ENCODE results near the gene HINFP.
A peak's percentile ranks its signal among the peaks of the same experiment; 100 is the strongest.
"Not testable (repeated sequence)": the region's sequence is repeated elsewhere in the genome, so short reads cannot be mapped to it uniquely, and the experiment has no call there.

HINFP gene

DNA sequence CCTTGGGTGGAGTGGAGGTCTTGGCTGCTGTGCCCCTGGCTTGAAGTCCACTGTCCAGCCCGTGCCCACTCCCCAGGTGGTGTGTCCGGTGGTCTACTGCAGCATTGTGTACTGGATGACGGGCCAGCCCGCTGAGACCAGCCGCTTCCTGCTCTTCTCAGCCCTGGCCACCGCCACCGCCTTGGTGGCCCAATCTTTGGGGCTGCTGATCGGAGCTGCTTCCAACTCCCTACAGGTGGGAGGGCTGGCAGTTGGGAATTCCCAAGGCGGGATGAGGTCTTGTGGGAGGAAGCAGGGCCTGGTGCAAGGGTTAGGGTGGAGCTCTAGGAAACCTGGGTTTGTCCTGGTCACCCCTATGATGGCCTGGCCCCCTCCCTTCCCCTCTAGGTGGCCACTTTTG lies 38.8 kb downstream of the HINFP start:
- no peak for DNase-seq (ENCODE audit: low read depth)
- H3K4me3 ChIP-seq (ENCODE audit: low read depth, low read length) = no peak overlapping the region
- TF ChIP-seq, protein P1, sequence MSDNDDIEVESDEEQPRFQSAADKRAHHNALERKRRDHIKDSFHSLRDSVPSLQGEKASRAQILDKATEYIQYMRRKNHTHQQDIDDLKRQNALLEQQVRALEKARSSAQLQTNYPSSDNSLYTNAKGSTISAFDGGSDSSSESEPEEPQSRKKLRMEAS (IDR thresholded peaks at IDR 0.05; ENCODE audit: low read depth, low read length) = no peak
- no peak for TF ChIP-seq MYC (IDR thresholded peaks at IDR 0.05; ENCODE audit: low read depth, low read length)
- TF ChIP-seq POLR2A (IDR thresholded peaks at IDR 0.05; ENCODE audit: extremely low read depth, insufficient read length) = no peak
- TF ChIP-seq, protein P2, sequence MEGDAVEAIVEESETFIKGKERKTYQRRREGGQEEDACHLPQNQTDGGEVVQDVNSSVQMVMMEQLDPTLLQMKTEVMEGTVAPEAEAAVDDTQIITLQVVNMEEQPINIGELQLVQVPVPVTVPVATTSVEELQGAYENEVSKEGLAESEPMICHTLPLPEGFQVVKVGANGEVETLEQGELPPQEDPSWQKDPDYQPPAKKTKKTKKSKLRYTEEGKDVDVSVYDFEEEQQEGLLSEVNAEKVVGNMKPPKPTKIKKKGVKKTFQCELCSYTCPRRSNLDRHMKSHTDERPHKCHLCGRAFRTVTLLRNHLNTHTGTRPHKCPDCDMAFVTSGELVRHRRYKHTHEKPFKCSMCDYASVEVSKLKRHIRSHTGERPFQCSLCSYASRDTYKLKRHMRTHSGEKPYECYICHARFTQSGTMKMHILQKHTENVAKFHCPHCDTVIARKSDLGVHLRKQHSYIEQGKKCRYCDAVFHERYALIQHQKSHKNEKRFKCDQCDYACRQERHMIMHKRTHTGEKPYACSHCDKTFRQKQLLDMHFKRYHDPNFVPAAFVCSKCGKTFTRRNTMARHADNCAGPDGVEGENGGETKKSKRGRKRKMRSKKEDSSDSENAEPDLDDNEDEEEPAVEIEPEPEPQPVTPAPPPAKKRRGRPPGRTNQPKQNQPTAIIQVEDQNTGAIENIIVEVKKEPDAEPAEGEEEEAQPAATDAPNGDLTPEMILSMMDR (IDR thresholded peaks at IDR 0.05; ENCODE audit: low read depth, low read length) = no peak

GRCh38 chr11:119161871-119162270 lies 40.5 kb downstream of the HINFP start:
- no peak for DNase-seq (ENCODE audit: low read depth)
- H3K4me3 ChIP-seq (ENCODE audit: low read depth, low read length) = no peak overlapping the region
- TF ChIP-seq, protein P2 (IDR thresholded peaks at IDR 0.05; ENCODE audit: low read depth, low read length) = no peak
- TF ChIP-seq, protein P1 (IDR thresholded peaks at IDR 0.05; ENCODE audit: low read depth, low read length) = no peak

DNA sequence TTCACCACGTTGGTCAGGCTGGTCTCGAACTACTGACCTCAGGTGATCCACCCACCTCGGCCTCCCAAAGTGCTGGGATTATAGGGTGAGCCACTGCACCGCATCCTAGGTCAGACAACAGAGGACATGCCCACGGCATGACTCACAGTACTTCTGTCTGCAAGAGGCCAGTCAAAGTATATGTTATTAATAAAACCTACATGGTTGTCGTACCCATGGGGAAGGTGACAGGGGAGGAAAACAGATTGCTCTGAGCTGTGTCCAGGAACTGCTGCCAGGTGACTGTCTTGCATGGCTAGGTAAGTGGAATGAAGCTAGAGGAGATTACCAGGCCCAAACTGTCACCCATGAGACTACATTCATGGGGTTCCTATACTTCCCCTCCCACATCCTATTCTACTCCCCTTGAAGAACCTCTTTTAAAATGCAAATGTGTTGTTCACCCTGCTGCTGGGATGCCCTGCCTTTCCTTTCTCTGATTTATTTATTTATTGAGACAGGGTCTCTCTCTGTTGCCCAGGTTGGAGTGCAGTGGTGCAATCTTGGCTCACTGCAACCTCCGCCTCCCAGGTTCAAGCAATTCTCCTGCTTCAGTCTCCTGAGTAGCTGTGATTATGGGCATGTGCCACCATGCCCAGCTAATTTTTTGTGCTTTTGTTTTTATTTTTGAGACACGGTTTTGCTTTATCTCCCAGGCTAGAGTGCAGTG lies 45.1 kb downstream of the HINFP start:
- TF ChIP-seq, protein P2 (IDR thresholded peaks at IDR 0.05; ENCODE audit: low read depth, low read length) = no peak
- TF ChIP-seq MYC (IDR thresholded peaks at IDR 0.05; ENCODE audit: low read depth, low read length) (no peak), POLR2A (IDR thresholded peaks at IDR 0.05; ENCODE audit: extremely low read depth, insufficient read length) (no peak)
- TF ChIP-seq, protein P1 (IDR thresholded peaks at IDR 0.05; ENCODE audit: low read depth, low read length) = no peak
- DNase-seq (ENCODE audit: low read depth) = peak; percentile 49

GRCh38 chr11:119167077-119167458 lies 45.7 kb downstream of the HINFP start:
- not testable (repeated sequence) for DNase-seq (ENCODE audit: low read depth); H3K4me3 ChIP-seq (ENCODE audit: low read depth, low read length)

More for the DNA sequence above, 45.1 kb downstream of the HINFP start:
- H3K4me3 ChIP-seq (ENCODE audit: low read depth, low read length) = no peak overlapping the region

GRCh38 chr11:119167933-119168332 lies 46.6 kb downstream of the HINFP start:
- no peak for TF ChIP-seq MYC (IDR thresholded peaks at IDR 0.05; ENCODE audit: low read depth, low read length)
- TF ChIP-seq, protein P2 (IDR thresholded peaks at IDR 0.05; ENCODE audit: low read depth, low read length) = no peak
- TF ChIP-seq POLR2A (IDR thresholded peaks at IDR 0.05; ENCODE audit: extremely low read depth, insufficient read length) = no peak
- no peak for DNase-seq (ENCODE audit: low read depth)
- no peak overlapping the region for H3K4me3 ChIP-seq (ENCODE audit: low read depth, low read length)

DNA sequence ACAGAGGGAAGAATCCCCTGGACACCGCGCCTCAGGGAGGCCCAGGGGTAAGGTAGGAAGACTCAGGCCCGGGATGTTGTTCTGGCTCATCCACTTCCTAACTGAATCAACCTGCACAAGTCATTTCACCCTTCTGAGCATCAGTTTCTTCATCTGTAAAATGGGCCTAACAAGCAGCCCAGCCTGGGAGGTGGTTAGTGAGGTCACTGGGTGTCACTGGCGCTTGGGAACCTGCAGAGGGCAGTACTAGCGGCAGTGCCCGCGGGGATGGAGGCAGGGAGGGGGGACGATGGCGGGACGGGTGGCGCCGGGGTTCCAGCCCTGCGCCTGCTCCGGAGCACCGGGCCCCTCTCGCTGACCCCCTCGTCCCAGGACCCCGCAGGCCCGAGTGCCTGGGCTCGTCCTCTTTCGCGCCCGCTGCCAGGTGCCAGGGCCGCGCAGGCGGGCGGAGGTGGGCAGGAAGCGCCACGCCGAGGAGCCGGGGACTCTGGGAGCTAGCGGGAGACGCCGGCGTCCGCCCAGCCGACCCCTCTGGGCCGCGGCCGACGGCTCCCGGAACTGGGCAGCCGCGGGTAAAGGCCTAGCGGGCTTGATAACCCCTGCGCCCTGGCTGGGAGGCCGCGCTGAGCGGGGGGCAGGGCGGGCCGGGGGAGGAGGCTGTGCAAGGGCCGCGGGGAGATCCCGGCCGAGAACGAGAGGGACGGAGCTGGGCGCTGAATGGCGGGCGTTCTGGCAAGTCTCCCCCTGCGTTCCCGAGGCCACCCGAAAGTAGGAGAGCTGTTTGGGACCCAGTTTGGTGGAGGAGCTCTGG lies 47.3 kb downstream of the HINFP start, which contains the start of gene NLRX1:
TSS of gene NLRX1 (plus strand) at position 255 of the 811 bp plus-strand sequence. CDS start 2,679 bp downstream, outside the sequence.
- peak; percentile 92 for DNase-seq (ENCODE audit: low read depth)
- H3K4me3 ChIP-seq (ENCODE audit: low read depth, low read length) = peak within 1 kb of the TSS; percentile 76
- peak; percentile 85 for TF ChIP-seq MYC (IDR thresholded peaks at IDR 0.05; ENCODE audit: low read depth, low read length)
- TF ChIP-seq, protein P2 (IDR thresholded peaks at IDR 0.05; ENCODE audit: low read depth, low read length) = peak; percentile 95
- peak; percentile 86 for TF ChIP-seq POLR2A (IDR thresholded peaks at IDR 0.05; ENCODE audit: extremely low read depth, insufficient read length)
- TF ChIP-seq, protein P1 (IDR thresholded peaks at IDR 0.05; ENCODE audit: low read depth, low read length) = peak; percentile 69
